SIG-M5 treated with dmso at 0.1 percent for 504 hours (cell line): Measurements from ENCODE around the gene HBD.
"Not testable (repeated sequence)": the region's sequence is repeated elsewhere in the genome, so short reads cannot be mapped to it uniquely, and the experiment has no call there.

Experiments used
- DNase-seq: peaks from one replicate; lab custom pipeline; 2025; ENCODE audit not compliant: unreplicated experiment; lab: John Stamatoyannopoulos, UW

Gene HBD

GRCh38 chr11:5253440-5253839 lies 19.2 kb upstream of the HBD start:
- DNase-seq: not testable (repeated sequence)

GRCh38 chr11:5252919-5253265 lies 18.6 kb upstream of the HBD start:
- DNase-seq: no peak

DNA sequence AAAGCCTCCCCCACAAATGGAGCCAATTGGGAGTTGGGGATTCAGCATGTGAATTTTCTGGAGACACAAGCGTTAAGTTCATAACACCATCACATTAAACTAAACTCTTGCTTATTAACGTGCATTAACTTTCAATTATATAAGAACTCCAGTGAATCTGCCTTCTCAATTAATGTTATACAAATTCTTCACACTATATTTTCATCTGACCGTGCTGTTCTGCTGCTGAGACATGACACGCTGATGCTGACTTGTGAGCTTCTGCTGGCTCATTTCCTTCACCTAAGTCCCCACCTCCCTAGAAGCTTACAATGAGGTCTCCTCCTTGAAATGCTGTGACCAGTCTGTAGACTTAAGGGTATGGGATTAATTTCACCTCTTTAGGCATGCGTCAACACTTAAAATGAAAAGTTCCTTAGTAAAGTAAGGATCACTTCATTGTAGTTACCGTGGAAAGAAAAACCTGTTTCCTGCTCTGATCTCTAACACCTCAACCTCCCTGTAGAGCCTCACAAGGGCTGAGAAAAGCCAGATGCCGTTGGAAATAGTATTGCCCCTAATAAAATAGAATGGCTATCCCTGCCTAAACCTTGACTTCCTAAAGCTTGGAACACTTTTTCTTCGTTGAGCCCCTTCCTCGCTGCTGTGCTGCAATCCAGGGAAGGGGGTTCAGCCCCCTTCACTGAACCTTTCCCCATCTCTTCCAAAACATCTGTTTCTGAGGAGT lies 18.1 kb upstream of the HBD start:
- DNase-seq: no peak

GRCh38 chr11:5251746-5252145 lies 17.5 kb upstream of the HBD start:
- no peak for DNase-seq

DNA sequence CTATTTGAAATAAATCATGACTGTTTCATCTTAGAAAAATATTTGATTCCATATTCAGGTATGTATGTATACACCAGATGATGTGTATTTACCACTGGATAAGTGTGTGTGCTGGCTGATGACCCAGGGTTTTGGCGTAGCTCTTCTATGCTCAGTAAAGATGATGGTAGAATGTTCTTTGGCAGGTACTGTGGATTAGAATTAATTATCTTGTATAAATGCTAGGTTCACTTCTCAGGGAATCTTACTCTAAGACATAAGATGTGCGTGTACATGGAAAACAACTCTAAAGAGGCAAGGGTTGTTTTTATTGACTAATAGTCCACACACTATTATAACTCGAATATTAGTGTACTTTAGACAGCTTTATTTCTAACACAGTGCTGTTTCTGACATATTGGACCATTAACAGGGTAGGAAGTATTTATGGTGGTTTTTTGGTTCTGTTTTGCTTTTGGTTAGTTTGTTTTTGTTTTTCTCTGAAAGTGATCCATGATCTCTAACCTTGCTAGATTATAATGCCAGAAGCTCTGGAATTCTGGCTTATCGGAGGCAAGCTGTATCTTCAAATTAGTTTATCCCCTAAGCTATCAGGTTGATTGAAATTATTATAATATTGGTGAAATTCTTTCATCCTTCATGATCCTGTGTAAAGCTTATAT lies 16.4 kb upstream of the HBD start:
- no peak for DNase-seq

- DNase-seq: not testable (repeated sequence)
Measured at GRCh38 chr11:5249807-5250396, 15.6 kb upstream of the HBD start, which contains the start of gene HBG1. Gene HBG1, minus strand, starts transcription at chr11:5249857. Its CDS starts 53 bp downstream, at chr11:5249804.

DNA sequence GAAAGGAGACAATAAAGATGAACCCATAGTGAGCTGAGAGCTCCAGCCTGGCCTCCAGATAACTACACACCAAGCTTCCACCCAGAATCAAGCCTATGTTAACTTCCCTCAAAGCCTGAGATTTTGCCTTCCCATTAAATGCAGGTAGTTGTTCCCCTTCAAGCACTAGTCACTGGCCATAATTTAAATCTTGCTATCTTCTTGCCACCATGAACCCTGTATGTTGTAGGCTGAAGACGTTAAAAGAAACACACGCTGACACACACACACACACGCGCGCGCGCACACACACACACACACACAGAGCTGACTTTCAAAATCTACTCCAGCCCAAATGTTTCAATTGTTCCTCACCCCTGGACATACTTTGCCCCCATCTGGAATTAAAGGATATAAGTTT lies 14.2 kb upstream of the HBD start:
- not testable (repeated sequence) for DNase-seq

DNA sequence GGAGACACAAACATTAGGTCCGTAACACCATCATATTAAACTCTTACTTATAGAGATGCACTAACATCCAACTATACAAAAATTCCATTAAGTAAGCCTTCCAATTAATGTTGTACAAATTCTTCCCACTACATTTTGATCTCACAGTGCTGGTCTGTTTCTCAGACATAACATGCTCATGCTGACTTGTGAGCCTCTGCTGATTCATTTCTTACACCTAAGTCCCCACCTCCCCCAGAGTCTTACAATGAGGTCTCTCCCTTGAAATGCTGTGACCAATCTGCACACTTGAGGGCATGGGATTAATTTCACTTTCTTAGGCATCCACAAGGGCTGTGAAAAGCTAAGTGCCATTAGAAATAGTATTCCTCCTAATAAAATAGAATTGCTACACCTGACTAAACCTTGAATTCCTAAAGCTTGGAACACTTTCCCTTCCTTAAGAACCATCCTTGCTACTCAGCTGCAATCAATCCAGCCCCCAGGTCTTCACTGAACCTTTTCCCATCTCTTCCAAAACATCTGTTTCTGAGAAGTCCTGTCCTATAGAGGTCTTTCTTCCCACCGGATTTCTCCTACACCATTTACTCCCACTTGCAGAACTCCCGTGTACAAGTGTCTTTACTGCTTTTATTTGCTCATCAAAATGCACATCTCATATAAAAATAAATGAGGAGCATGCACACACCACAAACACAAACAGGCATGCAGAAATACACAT lies 13.3 kb upstream of the HBD start:
- no peak for DNase-seq

- DNase-seq: no peak
Measured at GRCh38 chr11:5246772-5247471, 12.6 kb upstream of the HBD start.

DNA sequence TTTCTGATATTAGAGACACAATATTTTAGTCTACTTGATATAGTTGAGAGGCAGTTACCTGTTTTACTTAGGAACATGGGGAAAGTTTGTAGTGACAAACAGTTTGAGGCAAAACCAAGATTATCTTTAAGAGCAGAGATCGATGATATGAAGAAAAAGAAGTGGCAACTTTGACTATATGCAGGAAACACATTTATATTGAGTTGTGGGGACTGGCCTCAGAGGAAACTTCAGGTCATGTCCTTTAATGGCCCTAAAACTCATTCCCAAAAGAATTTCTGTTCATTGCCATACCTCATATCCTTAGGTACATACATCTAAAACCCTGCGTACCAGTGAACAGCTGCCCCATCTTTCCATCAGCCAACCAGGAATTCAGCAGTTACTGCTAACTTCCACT lies 10.9 kb upstream of the HBD start:
- no peak for DNase-seq

- no peak for DNase-seq
Measured at GRCh38 chr11:5243816-5244180, 9.5 kb upstream of the HBD start.

DNA sequence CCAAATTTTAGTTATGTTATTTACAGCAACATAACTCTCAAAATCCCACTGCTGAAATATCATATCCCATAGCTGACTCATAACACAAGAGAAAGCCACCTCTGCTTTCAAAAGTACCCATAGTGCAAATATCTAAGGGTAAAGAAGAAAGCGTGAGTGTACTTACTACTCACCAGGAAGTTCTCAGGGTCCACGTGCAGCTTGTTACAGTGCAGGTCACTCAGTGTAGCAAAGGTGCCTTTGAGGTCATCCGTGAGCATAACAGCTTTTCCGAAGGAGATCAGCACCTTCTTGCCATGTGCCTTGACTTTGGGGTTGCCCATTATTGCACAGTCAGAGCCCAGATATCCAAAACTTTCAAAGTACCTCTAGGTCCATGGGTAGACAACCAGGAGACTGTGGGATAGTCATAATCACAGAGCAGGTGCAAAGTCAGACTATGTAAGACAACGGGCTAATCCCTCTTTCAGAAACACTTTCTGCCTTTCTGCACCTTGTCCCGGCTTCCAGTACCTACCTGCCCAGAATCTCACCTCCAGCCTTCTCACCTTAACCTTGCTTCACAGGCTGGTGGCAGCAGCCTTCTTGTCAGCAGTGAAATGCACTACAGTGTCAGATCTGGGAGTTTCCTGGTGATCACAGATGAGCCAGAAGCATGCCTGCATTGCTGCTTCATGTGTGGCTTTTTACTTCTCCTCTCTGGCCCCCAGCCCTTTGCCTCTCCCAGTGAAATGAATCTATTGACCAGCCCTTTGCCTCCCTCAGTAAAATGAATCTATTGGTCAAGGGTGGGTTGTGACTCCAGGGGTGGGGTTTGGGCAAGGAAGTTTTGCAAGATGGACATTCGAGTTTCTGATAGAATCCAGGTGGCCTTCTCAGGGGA lies 8.9 kb upstream of the HBD start:
- no peak for DNase-seq

GRCh38 chr11:5242208-5242607 lies 7.9 kb upstream of the HBD start:
- DNase-seq: no peak

GRCh38 chr11:5241458-5241857 lies 7.2 kb upstream of the HBD start:
- no peak for DNase-seq

- DNase-seq: no peak
Measured at GRCh38 chr11:5240458-5240857, 6.2 kb upstream of the HBD start.

DNA sequence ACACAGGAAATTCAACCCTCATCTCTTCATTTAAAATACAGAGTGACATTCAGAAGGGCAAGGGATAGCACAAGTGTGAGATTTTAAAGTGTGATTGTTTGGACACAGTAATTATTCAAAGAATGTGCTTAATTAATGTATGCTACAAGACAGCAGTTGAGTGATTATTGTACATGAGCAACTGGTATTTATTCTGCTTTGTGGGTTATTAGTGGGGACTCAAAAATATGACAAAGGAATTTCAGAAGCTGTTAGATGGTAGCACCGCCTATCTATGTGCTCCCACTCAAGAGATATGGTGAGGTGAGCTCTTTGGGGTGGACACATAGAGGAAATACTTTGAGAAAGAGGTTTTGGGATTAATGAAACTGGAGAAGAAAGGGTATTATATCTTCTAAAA lies 5.8 kb upstream of the HBD start:
- no peak for DNase-seq

DNA sequence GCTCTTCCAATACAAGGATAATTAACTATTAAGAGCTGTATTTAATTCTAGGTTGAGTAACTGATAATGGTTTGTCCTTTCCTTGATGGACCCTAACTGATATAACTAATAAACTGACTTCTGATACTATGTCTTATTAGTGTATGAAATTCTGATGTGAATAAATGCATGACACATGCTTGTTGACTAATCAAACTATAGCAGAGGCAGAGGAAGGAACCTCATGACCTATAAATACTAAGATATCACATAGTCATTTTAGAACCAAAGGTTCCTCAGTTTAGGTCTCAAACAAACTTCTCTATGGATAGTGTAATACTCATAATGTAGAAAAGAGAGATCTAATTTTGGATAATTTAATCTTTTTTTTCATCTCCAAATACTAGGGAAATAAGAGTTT lies 4.8 kb upstream of the HBD start:
- DNase-seq: no peak

- no peak for DNase-seq
Measured at GRCh38 chr11:5238486-5238885, 4.2 kb upstream of the HBD start.

DNA sequence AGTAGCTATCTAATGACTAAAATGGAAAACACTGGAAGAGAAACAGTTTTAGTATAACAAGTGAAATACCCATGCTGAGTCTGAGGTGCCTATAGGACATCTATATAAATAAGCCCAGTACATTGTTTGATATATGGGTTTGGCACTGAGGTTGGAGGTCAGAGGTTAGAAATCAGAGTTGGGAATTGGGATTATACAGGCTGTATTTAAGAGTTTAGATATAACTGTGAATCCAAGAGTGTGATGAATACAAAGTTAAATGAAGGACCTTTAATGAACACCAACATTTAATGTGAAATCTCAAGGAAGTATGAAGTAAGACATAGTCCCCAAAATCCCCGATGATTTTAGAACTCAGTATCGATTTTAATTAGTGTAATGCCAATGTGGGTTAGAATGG lies 3.1 kb upstream of the HBD start:
- no peak for DNase-seq

GRCh38 chr11:5235364-5236095 lies 1.2 kb upstream of the HBD start:
- DNase-seq: no peak
